HG02870 (cell line): ENCODE data around the gene GPSM3.
"Not testable (repeated sequence)": the region's sequence is repeated elsewhere in the genome, so short reads cannot be mapped to it uniquely, and the experiment has no call there.

Experiments
- ATAC-seq: cut with Tn5 transposase; IDR thresholded peaks from one replicate; pipeline ENCODE4 v1.9.1; 2021; ENCODE audit warnings: mild to moderate bottlenecking, moderate library complexity; ENCODE audit not compliant: unreplicated experiment

The GPSM3 gene, protein sequence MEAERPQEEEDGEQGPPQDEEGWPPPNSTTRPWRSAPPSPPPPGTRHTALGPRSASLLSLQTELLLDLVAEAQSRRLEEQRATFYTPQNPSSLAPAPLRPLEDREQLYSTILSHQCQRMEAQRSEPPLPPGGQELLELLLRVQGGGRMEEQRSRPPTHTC

DNA sequence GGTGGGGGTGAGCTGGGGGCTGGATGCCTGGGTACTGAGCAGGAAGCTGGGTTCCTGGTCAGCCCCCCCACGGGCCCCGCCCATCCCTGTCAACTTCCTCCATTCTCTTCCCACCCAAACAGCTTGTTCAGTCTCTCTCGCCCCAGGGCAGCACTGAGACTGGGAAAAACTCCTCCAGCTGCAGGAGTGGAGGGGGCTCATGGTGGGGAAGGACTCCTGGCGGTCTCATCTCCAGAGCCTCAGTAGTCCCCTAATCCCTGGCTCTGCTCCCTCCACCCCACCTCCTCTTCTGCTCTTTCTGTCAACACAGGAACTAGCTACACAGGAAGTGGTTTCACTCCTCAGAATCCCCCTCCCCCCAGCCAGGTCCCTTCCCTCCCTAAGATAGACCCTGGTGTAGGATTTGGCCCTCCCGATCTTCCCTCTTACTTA lies at the start of gene GPSM3:
TSS of gene GPSM3 (minus strand) at position 36 of the 432 bp plus-strand sequence. CDS start 130 bp downstream, outside the sequence.
- no peak for ATAC-seq

- ATAC-seq, result no peak
These were observed 48.2 kb upstream of the GPSM3 start for GRCh38 chr6:32240686-32241085.

DNA sequence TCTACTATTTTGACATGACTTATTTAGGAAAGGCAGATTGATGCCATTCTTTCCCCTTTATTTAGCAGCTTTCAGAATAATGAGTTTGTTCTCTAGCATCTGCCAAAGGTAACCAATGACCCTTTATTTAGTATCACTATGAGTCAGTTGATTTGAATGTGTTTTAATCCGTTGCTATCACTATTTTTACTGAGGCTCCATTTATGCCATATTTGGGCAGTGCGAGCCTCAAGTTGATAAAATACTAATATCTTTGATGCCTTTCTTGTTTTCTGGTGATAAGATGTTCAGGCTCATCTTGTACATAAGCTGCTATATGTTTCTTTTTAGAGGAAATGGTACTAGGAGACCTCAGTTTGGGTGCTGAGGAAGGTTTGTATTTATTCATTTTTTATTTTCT lies 47.0 kb upstream of the GPSM3 start:
- ATAC-seq, result no peak

- no peak for ATAC-seq
These were observed 42.5 kb upstream of the GPSM3 start for GRCh38 chr6:32234934-32235333.

GRCh38 chr6:32226434-32226833 lies 34.0 kb upstream of the GPSM3 start:
- no peak for ATAC-seq

DNA sequence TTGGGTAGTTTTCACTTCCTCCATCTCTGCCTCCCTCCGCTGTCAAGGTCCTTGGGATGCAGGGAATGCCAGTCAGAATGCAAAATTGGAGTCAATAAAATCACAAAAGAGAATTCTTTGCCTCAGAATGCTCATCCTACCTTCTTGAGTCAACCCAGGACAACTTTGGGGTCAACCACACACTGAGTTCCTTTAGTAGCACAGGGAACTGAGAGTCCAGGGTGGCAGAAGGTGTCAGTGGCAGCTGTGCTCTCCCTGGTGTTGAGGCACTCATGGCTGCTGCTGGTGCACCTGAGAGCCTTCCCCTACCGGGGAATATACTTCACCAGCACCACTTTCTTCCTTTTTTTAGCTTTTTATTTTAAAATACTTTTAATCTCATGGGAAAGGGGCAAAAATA lies 32.3 kb upstream of the GPSM3 start:
- no peak for ATAC-seq

- no peak for ATAC-seq
These were observed 31.1 kb upstream of the GPSM3 start, which contains the start of gene NOTCH4 for GRCh38 chr6:32223258-32224235. Gene NOTCH4 (minus strand): TSS chr6:32224067. CDS start chr6:32223928, 139 bp downstream.

DNA sequence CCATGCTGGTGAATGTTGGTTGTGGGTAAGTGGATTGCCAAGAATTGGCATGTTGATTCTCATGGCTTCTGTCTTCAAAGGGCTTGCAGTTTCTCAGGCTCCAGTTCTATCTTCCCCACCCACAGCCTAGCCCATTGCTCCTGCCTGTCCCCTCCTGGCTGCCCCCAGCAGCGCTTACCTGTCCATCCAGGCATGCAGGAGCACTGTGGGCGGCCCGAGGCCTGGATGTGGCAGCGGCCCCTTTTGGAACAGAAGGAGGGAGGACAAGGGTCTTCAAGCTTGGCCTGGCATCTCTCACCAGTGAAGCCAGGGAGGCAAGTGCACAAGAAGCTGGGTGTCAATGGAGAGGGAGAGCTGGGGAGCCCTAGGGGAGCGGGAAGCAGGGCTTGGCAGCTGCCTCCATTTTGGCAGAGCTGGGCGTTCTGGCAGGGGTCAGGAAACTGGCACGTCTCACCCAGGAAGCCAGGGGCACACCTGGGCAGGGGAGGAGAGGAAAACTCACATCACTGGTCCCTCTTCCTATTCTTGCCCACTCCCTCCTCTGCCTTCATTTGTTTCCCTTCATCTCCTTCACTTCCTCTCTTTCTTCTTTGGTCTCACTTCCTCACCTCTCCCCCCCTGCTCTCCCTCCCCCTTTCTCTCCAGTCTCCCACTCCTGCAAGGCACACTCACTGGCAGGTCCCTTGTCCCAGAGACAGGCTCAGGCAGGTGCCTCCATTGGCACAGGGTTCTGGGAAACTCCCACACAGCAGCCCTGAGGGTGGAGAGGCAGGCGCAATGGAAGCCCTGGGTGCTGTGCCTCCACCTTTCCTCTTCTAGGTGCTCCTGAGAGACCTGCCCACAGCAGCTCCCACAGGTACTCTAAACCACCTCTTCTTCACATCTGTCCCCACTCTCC lies 30.1 kb upstream of the GPSM3 start:
- ATAC-seq, result no peak

- ATAC-seq, result no peak
These were observed 27.6 kb upstream of the GPSM3 start for GRCh38 chr6:32220021-32220420.

DNA sequence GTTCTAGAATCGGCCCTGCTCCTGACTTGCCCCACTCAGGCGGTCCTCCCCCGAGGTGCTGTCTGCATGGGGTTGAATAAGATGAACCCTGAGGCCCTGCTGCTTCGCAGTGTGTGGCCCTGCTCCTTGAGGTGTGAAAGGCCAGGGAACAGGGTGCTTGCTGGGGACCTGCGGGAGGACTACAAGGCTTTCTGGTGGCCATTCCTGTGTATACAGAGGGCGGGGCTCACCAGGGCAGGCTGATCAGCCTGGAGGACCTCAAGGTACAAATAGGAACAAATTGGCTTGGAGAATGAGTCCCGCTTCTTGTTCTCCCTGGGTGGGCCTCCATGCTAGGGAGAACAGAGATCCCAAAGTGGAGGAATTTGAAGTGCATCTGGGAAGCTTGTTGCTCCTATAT lies 25.7 kb upstream of the GPSM3 start:
- no peak for ATAC-seq

DNA sequence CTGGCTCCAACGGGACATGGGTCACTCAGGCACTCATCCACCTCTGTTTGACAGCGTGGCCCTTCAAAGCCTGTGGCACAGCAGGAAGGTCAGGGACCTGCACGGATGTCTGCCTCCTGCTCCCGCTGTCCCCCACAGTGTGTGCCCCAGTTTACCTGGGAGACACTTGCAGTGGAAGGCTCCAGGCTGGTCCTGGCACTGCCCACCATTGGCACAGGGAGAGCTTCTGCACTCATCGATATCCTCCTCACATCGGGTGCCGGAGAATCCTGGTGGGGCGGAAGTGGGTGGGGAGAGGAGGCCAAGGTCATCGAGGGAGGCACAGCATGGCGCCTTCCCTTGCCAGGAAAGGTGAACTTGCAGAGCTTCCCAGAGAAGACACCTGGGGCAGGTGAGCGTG lies 24.6 kb upstream of the GPSM3 start:
- no peak for ATAC-seq

- ATAC-seq, result no peak
These were observed 23.8 kb upstream of the GPSM3 start for GRCh38 chr6:32216285-32216684.

- ATAC-seq, result no peak
These were observed 23.2 kb upstream of the GPSM3 start for GRCh38 chr6:32215617-32216016.

DNA sequence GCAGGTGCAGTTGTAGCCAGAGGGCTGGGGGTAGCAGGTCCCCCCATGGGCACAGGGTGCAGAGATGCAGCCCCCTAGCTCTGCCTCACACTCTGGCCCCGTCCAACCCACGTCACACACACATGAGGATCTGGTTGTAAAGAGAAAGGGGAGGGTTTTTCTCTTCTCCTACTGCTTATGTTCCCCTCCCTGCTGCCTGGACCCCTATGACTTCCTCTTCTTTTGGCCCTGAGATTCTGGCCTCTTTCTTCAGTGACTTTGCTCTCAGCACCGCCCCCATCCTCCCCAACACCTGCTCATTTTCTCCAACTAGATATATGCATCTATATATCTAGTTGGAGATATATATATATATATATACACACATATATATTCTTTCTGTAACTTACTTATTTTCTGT lies 21.7 kb upstream of the GPSM3 start:
- ATAC-seq, result no peak

DNA sequence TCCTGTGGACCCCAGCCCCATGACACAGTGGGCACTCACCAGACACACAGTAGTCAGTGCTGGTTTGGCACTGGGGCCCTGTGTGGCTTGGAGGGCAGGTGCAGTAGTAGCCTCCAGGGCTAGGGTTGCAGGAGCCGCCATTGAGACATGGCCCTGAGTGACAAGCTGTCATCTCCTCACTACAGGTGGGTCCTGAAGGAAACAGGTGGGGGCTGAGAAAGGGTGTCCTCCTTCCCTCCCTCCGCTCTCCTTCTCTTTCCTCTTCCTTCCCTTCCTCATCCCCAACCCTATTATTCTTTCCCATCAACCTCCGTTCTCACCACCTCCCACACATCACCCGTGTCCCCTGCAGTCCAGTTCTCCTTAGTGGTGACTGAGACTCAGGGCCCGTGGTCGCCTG lies 21.2 kb upstream of the GPSM3 start:
- no peak for ATAC-seq

DNA sequence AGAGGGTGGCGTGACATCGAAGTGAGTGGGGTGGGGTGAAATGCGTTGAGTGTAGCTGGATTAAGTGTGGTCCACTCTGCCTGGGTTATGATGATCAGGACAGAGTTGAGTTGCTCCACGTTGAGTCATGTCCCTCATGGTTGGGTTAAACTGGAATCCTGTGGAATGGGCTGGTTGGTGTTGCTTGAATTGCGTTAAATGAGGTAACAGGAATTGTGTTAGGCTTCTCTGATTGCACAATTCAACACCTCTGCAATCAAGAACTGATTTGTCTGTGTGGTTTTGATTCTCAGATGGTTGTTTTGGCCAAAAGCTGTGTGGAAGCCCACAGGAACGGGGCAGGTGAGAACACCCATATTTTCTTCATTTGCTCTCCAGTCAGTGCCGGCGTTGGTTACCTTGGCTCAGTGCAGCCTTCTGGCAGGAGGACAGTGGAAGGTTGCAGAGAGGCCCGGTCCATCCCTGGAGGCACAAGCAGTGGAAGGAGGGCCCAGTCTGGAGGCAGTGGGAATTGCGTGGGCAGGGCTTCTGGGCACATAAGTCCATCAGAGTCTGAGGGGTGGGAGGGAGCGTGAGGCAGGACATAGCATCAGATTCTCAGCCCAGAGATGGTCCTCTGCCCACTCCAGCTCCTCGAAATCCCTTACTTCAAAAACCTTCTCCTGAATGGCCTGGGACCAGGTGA lies 19.8 kb upstream of the GPSM3 start:
- no peak for ATAC-seq

- not testable (repeated sequence) for ATAC-seq
These were observed 19.0 kb upstream of the GPSM3 start for GRCh38 chr6:32211432-32211831.

- no peak for ATAC-seq
These were observed 17.8 kb upstream of the GPSM3 start for GRCh38 chr6:32210191-32210601.

GRCh38 chr6:32208996-32209395 lies 16.6 kb upstream of the GPSM3 start:
- no peak for ATAC-seq

DNA sequence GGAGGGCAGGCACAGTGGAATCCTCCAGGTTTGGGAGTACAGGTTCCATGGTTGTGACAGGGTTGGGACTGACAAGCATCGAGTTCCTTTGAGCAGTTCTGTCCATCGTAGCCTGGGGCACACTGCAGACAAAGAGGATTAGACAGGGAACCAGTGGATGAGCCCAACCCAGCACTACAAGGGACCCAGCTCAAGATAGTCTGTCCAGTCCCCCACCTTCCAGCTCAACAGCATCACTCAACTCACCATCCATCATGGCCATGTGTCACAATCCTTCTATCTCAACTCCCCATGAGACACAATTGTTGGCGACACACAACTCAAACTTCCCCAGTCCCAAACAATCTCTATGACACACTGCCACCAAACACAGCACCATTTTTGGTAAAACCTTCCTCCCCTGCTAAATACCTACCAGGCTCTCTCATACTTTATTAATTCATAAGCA lies 11.8 kb upstream of the GPSM3 start:
- ATAC-seq, result no peak
